BE2C (cell line): ENCODE measurements around the gene LMAN2L.

Experiments
- DNase-seq: peaks from one replicate; pipeline ENCODE4 v3.0.0-alpha.2; 2020
- H3K27me3 ChIP-seq: fragments of 250-450 bp; sonication (Bioruptor Pico); 2 replicates; pipeline ENCODE4 v1.5.1; 2020; ENCODE audit warnings: mild to moderate bottlenecking
- H3K36me3 ChIP-seq: fragments of 250-450 bp; sonication (Bioruptor Pico); 2 replicates; pipeline ENCODE4 v1.5.1; 2020; ENCODE audit warnings: mild to moderate bottlenecking
- H3K4me1 ChIP-seq: fragments of 250-450 bp; sonication (Bioruptor Pico); 2 replicates; pipeline ENCODE4 v1.5.1; 2020
- H3K4me3 ChIP-seq: 2 replicates; pipeline ENCODE4 v1.5.1; 2011; ENCODE audit warnings: low read depth, low read length
- H3K9me3 ChIP-seq: fragments of 250-450 bp; sonication (Bioruptor Pico); 2 replicates; pipeline ENCODE4 v1.5.1; 2020
- TF ChIP-seq, protein P1 (sequence below): IDR thresholded peaks from 2 replicates; pipeline ENCODE4 v1.5.1; 2012; ENCODE audit warnings: mild to moderate bottlenecking, low read depth, low read length

LMAN2L gene

DNA sequence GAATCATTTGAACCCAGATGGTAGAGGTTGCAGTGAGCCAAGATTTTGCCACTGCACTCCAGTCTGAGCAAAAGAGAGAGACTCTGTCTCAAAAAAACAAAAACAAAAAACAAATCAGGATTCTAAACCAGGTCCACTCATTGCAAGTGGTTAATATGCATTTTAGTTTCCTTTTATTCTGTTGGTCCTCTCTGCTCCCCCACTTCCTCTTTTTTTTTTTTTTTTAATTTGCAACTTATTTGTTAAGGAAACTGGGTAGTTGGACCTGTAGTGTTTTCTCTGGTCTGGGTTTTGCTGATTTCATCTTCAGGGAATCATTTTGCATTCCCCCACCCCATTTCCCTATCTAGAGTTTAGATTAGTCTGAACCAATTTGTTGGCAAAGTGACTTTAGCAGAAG lies 83.3 kb downstream of the LMAN2L start:
- Histone ChIP-seq H3K4me1 (no peaks in the 10 kb centered on the region), H3K9me3 (no peaks in the 10 kb centered on the region), H3K36me3 (no peaks in the 10 kb centered on the region), H3K27me3 (no peaks in the 10 kb centered on the region), H3K4me3 (no peak overlapping the region)
- DNase-seq = no peak
- TF ChIP-seq, protein P1, sequence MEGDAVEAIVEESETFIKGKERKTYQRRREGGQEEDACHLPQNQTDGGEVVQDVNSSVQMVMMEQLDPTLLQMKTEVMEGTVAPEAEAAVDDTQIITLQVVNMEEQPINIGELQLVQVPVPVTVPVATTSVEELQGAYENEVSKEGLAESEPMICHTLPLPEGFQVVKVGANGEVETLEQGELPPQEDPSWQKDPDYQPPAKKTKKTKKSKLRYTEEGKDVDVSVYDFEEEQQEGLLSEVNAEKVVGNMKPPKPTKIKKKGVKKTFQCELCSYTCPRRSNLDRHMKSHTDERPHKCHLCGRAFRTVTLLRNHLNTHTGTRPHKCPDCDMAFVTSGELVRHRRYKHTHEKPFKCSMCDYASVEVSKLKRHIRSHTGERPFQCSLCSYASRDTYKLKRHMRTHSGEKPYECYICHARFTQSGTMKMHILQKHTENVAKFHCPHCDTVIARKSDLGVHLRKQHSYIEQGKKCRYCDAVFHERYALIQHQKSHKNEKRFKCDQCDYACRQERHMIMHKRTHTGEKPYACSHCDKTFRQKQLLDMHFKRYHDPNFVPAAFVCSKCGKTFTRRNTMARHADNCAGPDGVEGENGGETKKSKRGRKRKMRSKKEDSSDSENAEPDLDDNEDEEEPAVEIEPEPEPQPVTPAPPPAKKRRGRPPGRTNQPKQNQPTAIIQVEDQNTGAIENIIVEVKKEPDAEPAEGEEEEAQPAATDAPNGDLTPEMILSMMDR = no peak
